Neural progenitor cell (in vitro differentiated cells): ENCODE results near the gene MAP3K6.

Experiments used
- CTCF ChIP-seq: fragments of 200-600 bp; sonication (generic); IDR thresholded peaks from 2 replicates; pipeline ENCODE4 v1.5.1; 2017; ENCODE audit warnings: antibody characterized with exemption, mild to moderate bottlenecking
- EZH2 ChIP-seq: fragments of 200-600 bp; sonication (generic); IDR thresholded peaks from 2 replicates; pipeline ENCODE4 v1.6.1; 2017; ENCODE audit warnings: antibody characterized with exemption, mild to moderate bottlenecking, moderate library complexity

GRCh38 chr1:27361553-27361952 lies 5.2 kb downstream of the MAP3K6 start:
- TF ChIP-seq CTCF, result no peak
- no peak for TF ChIP-seq EZH2
